Measurements from ENCODE around the gene CSH2. TPM values are rescaled to one million over a fixed set of nuclear protein-coding genes. Genes with fewer than 3 reads are reported as not detected.
A peak's percentile ranks its signal among the peaks of the same experiment; 100 is the strongest.

The CSH2 gene
- total RNA-seq, 1 donor from 2014 or later: not detected

GRCh38 chr17:63823659-63824331 is 49.7 kb downstream of the CSH2 start:
- Mint-ChIP-seq H3K4me3 (peak overlapping the region; percentile 28), H3K36me3 (ENCODE audit: low read depth) (peaks cover 76% of the 10 kb centered on the region), H3K27ac (peak overlapping the region; percentile 41), H3K4me1 (ENCODE audit: low read depth) (peaks cover 66% of the 10 kb centered on the region), H3K27me3 (ENCODE audit: insufficient read depth) (no peaks in the 10 kb centered on the region), H3K9me3 (no peaks in the 10 kb centered on the region)
- intact Hi-C loops (cut with micrococcal nuclease): loop anchor here (10.0 kb wide), 1 partner anchor 399 kb away; no protein-coding TSS in a partner anchor
- no peak for DNase-seq (ENCODE audit: low spot score)

GRCh38 chr17:63822537-63822936 is 50.9 kb downstream of the CSH2 start:
- no peaks in the 10 kb centered on the region for H3K27me3 Mint-ChIP-seq (ENCODE audit: insufficient read depth)
- no peak overlapping the region for H3K27ac Mint-ChIP-seq
- no peaks in the 10 kb centered on the region for H3K9me3 Mint-ChIP-seq
- H3K4me3 Mint-ChIP-seq: peak overlapping the region; percentile 6
- intact Hi-C loops (cut with micrococcal nuclease): loop anchor here (10.0 kb wide), 1 partner anchor 398 kb away; no protein-coding TSS in a partner anchor
- peaks cover 63% of the 10 kb centered on the region for H3K4me1 Mint-ChIP-seq (ENCODE audit: low read depth)
- DNase-seq (ENCODE audit: low spot score): no peak
- H3K36me3 Mint-ChIP-seq (ENCODE audit: low read depth): peaks cover 82% of the 10 kb centered on the region

Other genes starting within 250 kb of the CSH2 start
- 228 and 233 TPM in 2 replicates for gene LIMD2, start 173.6 kb downstream of the CSH2 start, total RNA-seq
- 59.1 and 59.4 TPM in 2 replicates for gene STRADA, start 131.9 kb downstream of the CSH2 start, total RNA-seq
- gene CCDC47, start 100.1 kb downstream of the CSH2 start, total RNA-seq: 74.8 and 79.2 TPM in 2 replicates
- gene DDX42, start 99.5 kb downstream of the CSH2 start, total RNA-seq: 147 and 149 TPM in 2 replicates
- 185 and 195 TPM in 2 replicates for gene PSMC5, start 46.2 kb downstream of the CSH2 start, total RNA-seq
- 95.6 and 100 TPM in 2 replicates for gene FTSJ3, start 46.0 kb downstream of the CSH2 start, total RNA-seq
- 116 TPM in 2 replicates for gene SMARCD2, start 31.0 kb downstream of the CSH2 start, total RNA-seq
- gene GH2, start 8.3 kb upstream of the CSH2 start, total RNA-seq: not detected in 2 replicates
- not detected in 2 replicates for gene CSH1, start 22.9 kb upstream of the CSH2 start, total RNA-seq
- not detected in 2 replicates for gene CSHL1, start 37.6 kb upstream of the CSH2 start, total RNA-seq
- not detected in 2 replicates for gene GH1, start 45.2 kb upstream of the CSH2 start, total RNA-seq
- 28.9 and 31.8 TPM in 2 replicates for gene CD79B, start 58.7 kb upstream of the CSH2 start, total RNA-seq
- gene SCN4A, start 99.2 kb upstream of the CSH2 start, total RNA-seq: 0.13 and 0.22 TPM in 2 replicates
- gene PRR29, start 124.7 kb upstream of the CSH2 start, total RNA-seq: 0.44 and 0.91 TPM in 2 replicates
- 58.3 and 62.1 TPM in 2 replicates for gene ICAM2, start 147.0 kb upstream of the CSH2 start, total RNA-seq